Upper lobe of right lung (tissue), 1 donor: Measurements from ENCODE around the gene RALGPS1. TPM values are rescaled to one million over a fixed set of nuclear protein-coding genes. Genes with fewer than 3 reads are reported as not detected.
"Not testable (repeated sequence)": the region's sequence is repeated elsewhere in the genome, so short reads cannot be mapped to it uniquely, and the experiment has no call there.

Experiments
- ATAC-seq: fragments of 200-7000 bp; cut with Tn5 transposase; one replicate; pipeline ENCODE4 v1.9.1; 2020; ENCODE audit warnings: mild to moderate bottlenecking, moderate library complexity
- DNase-seq: peaks from one replicate; pipeline ENCODE4 v3.0.0-alpha.2; 2020
- H3K27ac ChIP-seq: fragments of 200-600 bp; one replicate; pipeline ENCODE4 v1.8.0; 2022
- H3K27me3 ChIP-seq: fragments of 200-600 bp; one replicate; pipeline ENCODE4 v1.8.0; 2022; ENCODE audit warnings: mild to moderate bottlenecking
- H3K36me3 ChIP-seq: fragments of 200-600 bp; one replicate; pipeline ENCODE4 v1.8.0; 2022
- H3K4me1 ChIP-seq: fragments of 200-600 bp; one replicate; pipeline ENCODE4 v1.8.0; 2022
- H3K4me3 ChIP-seq: fragments of 200-600 bp; one replicate; pipeline ENCODE4 v1.8.0; 2022; ENCODE audit warnings: mild to moderate bottlenecking
- H3K9me3 ChIP-seq: fragments of 200-600 bp; one replicate; pipeline ENCODE4 v1.8.0; 2022
- CTCF ChIP-seq: fragments of 200-600 bp; IDR thresholded peaks from one replicate; pipeline ENCODE4 v1.8.0; 2022; ENCODE audit warnings: antibody characterized with exemption
- intact Hi-C: fragments of 100-400 bp; cut with DNase I; formaldehyde crosslinking; loops from one replicate; pipeline ENCODE4 v1.11.0; 2022
- total RNA-seq: library from RNA; stranded (reverse); fragmentation: NEBNext Ultra II Directional; extraction: Animal tissue kit (Norgen Biotek cat#: 25700); gene quantifications from one replicate; pipeline ENCODE4 v1.2.1, GENCODE V29; 2021
- donor health status: DM: no; HTN: yes; CAD: no; lungs with severe emphysema.

RALGPS1 gene
- total RNA-seq, 1 donor from 2014 or later = 15.9 TPM

- intact Hi-C loops = no loop called here
- H3K27me3 ChIP-seq = no peaks in the 10 kb centered on the region
- no peaks in the 10 kb centered on the region for H3K9me3 ChIP-seq
- DNase-seq = no peak
- no peak for ATAC-seq
- H3K36me3 ChIP-seq = no peaks in the 10 kb centered on the region
- TF ChIP-seq CTCF = no peak
- no peak overlapping the region for H3K27ac ChIP-seq
- no peaks in the 10 kb centered on the region for H3K4me1 ChIP-seq
- H3K4me3 ChIP-seq = no peak overlapping the region
These were observed 255.5 kb downstream of the RALGPS1 start for GRCh38 chr9:127170103-127170502.

DNA sequence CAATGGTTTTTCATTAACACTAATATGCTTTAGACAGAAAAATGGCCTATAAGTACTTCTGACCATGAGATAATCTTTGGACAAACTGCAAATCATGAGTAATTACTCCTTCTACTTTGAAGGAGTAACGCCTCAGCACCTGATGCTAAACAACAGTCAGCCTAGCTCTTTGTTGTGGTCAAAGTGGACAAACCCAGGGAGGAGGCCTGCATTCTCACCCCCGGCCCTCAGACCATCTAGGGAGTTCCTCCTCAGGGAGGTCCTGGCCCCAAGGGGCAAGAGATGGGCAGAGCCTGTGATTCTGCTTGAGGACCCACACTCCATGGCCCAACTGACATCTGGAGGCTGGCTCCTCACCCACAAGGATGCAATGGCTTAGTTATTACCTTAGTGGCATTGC, 256.1 kb downstream of the RALGPS1 start:
- TF ChIP-seq CTCF = no peak
- no peak for ATAC-seq

DNA sequence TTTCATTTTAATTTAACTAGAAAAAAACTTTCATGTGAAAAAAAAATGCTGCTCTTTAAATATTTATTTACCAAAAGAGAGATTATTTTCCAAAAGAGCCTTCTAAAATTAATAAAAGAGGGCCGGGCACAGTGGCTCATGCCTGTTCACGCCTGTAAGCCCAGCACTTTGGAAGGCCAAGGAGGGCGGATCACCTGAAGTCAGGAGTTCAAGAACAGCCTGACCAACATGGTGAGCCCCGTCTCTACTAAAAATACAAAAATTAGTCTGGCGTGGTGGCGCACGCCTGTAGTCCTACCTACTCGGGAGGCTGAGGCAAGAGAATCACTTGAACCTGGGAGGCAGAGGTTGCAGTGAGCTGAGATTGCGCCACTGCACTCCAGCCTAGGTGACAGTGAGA, 256.8 kb downstream of the RALGPS1 start:
- H3K4me1 ChIP-seq, H3K27ac ChIP-seq, H3K9me3 ChIP-seq, ATAC-seq, DNase-seq, H3K27me3 ChIP-seq, intact Hi-C loops, H3K36me3 ChIP-seq, H3K4me3 ChIP-seq: not testable (repeated sequence)

More for the DNA sequence above, 256.1 kb downstream of the RALGPS1 start:
- H3K4me1 ChIP-seq = no peaks in the 10 kb centered on the region
- H3K36me3 ChIP-seq = no peaks in the 10 kb centered on the region
- no peak overlapping the region for H3K4me3 ChIP-seq
- no peak overlapping the region for H3K27ac ChIP-seq
- intact Hi-C loops = no loop called here
- no peaks in the 10 kb centered on the region for H3K27me3 ChIP-seq
- H3K9me3 ChIP-seq = no peaks in the 10 kb centered on the region
- no peak for DNase-seq

GRCh38 chr9:127172066-127172707, 257.6 kb downstream of the RALGPS1 start:
- H3K36me3 ChIP-seq = no peaks in the 10 kb centered on the region
- H3K4me1 ChIP-seq = no peaks in the 10 kb centered on the region
- TF ChIP-seq CTCF = no peak
- H3K27ac ChIP-seq = no peak overlapping the region
- intact Hi-C loops = no loop called here
- no peak overlapping the region for H3K4me3 ChIP-seq
- no peaks in the 10 kb centered on the region for H3K9me3 ChIP-seq
- H3K27me3 ChIP-seq = no peaks in the 10 kb centered on the region
- DNase-seq = no peak
- no peak for ATAC-seq

DNA sequence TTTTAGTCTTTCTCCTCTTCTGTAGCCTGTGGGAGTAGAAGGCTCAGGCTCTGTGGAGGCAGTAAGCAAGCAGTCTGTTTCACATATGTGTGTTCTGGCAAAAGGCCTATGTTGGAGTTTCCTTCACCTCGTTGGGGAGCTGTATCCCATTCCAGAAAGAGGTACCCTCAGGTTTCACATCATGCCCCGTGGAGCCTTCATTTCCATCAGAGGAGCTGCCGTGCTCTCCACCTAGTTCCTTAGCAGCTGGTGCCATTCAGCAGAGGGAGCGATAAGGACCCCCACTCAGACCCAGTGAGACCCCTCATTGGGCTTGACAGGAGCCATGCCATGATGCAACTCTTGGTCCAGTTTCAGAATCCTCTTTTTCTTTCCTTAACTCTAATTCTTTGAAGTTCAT, 258.5 kb downstream of the RALGPS1 start:
- ATAC-seq = no peak
- Histone ChIP-seq H3K4me3 (no peak overlapping the region), H3K27ac (no peak overlapping the region), H3K36me3 (no peaks in the 10 kb centered on the region), H3K4me1 (no peaks in the 10 kb centered on the region), H3K27me3 (no peaks in the 10 kb centered on the region), H3K9me3 (no peaks in the 10 kb centered on the region)
- intact Hi-C loops = no loop called here
- no peak for DNase-seq
- no peak for TF ChIP-seq CTCF

- Histone ChIP-seq H3K27me3 (no peaks in the 10 kb centered on the region), H3K36me3 (no peaks in the 10 kb centered on the region), H3K4me3 (no peak overlapping the region), H3K9me3 (no peaks in the 10 kb centered on the region), H3K27ac (no peak overlapping the region), H3K4me1 (no peaks in the 10 kb centered on the region)
- intact Hi-C loops = no loop called here
- DNase-seq = peak; percentile 45
- ATAC-seq = no peak
- no peak for TF ChIP-seq CTCF
These were observed 260.1 kb downstream of the RALGPS1 start for GRCh38 chr9:127174386-127175318.
